ENCODE data around the gene GPR84.

DNA sequence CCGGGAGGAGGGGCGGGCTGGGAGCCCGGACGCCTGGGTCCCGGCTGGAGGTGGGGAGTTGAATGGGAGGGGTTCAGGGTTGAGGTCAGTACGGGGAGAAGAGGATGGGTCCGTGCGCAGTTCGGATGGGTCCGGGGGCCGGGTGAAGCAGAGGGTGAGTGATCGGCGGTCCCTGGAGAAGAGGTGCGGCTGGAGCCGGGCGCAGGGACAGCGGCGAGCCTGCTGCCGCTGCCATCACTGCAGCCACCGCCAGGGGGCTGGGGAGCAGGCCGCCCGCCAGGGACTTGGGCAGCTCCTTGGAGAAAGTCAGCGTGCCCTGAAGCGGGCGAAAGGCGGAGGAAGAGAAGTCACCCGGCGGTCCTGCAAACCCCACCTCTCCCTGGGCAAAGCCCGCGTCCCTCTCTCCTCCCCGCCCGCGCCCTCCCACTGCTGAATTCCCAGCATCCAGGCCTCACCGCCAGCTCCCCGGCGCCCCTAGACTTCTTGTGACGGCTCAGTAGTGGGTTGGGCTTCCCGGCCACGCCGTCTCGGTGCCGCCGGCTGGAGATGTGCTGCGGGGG, 6.0 kb upstream of the GPR84 start:
- TF ChIP-seq ZNF70 (CRISPR knock-in tag; IDR thresholded peaks at IDR 0.05) (no peak), ARNTL (CRISPR knock-in tag; IDR thresholded peaks at IDR 0.05; ENCODE audit: borderline replicate concordance, low read depth) (no peak), TCF4 (CRISPR knock-in tag; IDR thresholded peaks at IDR 0.05; ENCODE audit: borderline replicate concordance) (no peak), ZFP3 (CRISPR knock-in tag; IDR thresholded peaks at IDR 0.05) (no peak)
- TF ChIP-seq, protein P1, sequence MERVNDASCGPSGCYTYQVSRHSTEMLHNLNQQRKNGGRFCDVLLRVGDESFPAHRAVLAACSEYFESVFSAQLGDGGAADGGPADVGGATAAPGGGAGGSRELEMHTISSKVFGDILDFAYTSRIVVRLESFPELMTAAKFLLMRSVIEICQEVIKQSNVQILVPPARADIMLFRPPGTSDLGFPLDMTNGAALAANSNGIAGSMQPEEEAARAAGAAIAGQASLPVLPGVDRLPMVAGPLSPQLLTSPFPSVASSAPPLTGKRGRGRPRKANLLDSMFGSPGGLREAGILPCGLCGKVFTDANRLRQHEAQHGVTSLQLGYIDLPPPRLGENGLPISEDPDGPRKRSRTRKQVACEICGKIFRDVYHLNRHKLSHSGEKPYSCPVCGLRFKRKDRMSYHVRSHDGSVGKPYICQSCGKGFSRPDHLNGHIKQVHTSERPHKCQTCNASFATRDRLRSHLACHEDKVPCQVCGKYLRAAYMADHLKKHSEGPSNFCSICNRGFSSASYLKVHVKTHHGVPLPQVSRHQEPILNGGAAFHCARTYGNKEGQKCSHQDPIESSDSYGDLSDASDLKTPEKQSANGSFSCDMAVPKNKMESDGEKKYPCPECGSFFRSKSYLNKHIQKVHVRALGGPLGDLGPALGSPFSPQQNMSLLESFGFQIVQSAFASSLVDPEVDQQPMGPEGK (CRISPR knock-in tag; IDR thresholded peaks at IDR 0.05; ENCODE audit: borderline replicate concordance), result no peak
